GM06990 (cell line): ENCODE data around the gene LRP5.
"Not testable (repeated sequence)": the region's sequence is repeated elsewhere in the genome, so short reads cannot be mapped to it uniquely, and the experiment has no call there.

Source experiments
- DNase-seq: peaks from one replicate; pipeline ENCODE4 v3.0.0-alpha.2; 2011; ENCODE audit not compliant: insufficient read length; ENCODE audit errors: extremely low read depth
- H3K27me3 ChIP-seq: replicated peaks from 2 replicates; pipeline ENCODE4 v1.6.0; 2011; ENCODE audit warnings: low read length; ENCODE audit not compliant: control insufficient read depth, insufficient read depth
- H3K36me3 ChIP-seq: 2 replicates; pipeline ENCODE4 v1.5.1; 2011; ENCODE audit warnings: low read length; ENCODE audit not compliant: control insufficient read depth, insufficient read depth
- H3K4me3 ChIP-seq: replicated peaks from 2 replicates; pipeline ENCODE4 v1.5.1; 2011; ENCODE audit warnings: low read depth, mild to moderate bottlenecking, control low read depth, low read length
- TF ChIP-seq, protein P1 (sequence below): IDR thresholded peaks from 2 replicates; pipeline ENCODE4 v1.5.1; 2011; ENCODE audit warnings: low read length, control low read depth, mild to moderate bottlenecking, inconsistent platforms; ENCODE audit not compliant: insufficient read depth, poor library complexity, severe bottlenecking

The LRP5 gene

DNA sequence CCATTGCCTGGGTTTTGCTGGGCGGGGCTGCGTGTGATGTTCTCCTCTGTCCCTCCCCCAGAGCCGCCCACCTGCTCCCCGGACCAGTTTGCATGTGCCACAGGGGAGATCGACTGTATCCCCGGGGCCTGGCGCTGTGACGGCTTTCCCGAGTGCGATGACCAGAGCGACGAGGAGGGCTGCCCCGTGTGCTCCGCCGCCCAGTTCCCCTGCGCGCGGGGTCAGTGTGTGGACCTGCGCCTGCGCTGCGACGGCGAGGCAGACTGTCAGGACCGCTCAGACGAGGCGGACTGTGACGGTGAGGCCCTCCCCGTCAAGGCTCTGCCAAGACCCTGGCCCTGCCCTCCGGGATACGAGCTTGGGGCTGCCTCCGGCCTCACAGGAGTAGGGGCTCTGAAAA is 121.2 kb downstream of the LRP5 start:
- peaks cover 3% of the 10 kb centered on the region; the same call in 1 of the 2 replicates for H3K36me3 ChIP-seq

DNA sequence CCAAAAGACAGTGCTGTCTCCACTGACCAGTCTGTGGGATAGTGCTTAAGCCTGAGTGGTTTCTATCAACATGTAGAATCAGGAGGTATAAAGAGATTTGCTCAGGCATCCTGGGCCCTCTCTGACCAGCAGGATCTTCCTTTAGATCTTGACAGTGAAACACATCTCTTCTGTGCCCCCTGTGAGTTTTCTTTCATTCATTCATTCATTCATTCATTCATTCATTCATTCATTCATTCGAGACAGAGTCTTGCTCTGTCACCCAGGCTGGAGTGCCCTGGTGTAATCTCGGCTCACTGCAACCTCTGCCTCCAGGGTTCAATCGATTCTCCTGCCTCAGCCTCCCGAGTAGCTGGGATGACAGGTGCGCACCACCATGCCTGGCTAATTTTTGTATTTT is 121.8 kb downstream of the LRP5 start:
- not testable (repeated sequence) for H3K27me3 ChIP-seq, DNase-seq, H3K4me3 ChIP-seq, H3K36me3 ChIP-seq

More for the DNA sequence above, 121.2 kb downstream of the LRP5 start:
- H3K27me3 ChIP-seq: no peaks in the 10 kb centered on the region
- TF ChIP-seq, protein P1, sequence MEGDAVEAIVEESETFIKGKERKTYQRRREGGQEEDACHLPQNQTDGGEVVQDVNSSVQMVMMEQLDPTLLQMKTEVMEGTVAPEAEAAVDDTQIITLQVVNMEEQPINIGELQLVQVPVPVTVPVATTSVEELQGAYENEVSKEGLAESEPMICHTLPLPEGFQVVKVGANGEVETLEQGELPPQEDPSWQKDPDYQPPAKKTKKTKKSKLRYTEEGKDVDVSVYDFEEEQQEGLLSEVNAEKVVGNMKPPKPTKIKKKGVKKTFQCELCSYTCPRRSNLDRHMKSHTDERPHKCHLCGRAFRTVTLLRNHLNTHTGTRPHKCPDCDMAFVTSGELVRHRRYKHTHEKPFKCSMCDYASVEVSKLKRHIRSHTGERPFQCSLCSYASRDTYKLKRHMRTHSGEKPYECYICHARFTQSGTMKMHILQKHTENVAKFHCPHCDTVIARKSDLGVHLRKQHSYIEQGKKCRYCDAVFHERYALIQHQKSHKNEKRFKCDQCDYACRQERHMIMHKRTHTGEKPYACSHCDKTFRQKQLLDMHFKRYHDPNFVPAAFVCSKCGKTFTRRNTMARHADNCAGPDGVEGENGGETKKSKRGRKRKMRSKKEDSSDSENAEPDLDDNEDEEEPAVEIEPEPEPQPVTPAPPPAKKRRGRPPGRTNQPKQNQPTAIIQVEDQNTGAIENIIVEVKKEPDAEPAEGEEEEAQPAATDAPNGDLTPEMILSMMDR: no peak
- no peak for DNase-seq
- H3K4me3 ChIP-seq: no peak overlapping the region

DNA sequence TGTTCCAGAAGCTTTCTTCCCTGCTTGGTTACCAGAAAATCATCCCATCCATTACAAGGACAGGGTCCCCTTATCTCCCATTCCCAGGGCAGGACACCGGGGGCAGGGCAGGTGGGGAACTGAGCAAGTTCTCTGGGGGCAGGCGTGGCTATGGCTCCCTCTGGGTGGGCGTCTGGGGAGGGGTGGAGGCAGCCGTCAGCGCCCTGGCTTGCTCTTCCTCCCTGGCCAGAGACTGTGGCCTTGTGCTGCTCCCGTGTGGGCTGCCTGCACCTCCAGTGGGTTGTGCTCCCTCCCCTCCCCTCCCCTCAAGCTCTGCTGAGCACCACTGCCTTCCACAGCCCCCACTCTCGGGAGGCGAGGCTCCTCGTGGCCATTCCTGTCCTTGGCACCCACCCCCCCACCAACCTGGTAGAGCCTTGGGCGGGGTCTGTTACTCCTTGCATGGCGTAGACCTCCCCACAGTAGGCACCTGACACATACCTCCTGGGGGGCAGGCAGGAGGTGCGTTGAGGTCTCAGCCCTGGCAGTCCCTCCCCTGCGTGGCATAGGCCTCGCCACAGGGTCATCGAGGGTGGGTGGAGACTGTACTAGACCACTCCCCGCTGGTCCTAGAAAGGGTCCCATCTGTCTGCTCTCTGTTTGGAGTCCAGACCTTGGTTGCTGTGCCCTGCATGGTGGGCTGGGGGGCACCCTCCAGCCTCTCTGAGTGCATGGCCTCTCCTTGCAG is 123.9 kb downstream of the LRP5 start:
- Histone ChIP-seq H3K36me3 (peaks cover 4% of the 10 kb centered on the region), H3K4me3 (no peak overlapping the region), H3K27me3 (no peaks in the 10 kb centered on the region)
- DNase-seq: no peak
- TF ChIP-seq, protein P1: no peak

DNA sequence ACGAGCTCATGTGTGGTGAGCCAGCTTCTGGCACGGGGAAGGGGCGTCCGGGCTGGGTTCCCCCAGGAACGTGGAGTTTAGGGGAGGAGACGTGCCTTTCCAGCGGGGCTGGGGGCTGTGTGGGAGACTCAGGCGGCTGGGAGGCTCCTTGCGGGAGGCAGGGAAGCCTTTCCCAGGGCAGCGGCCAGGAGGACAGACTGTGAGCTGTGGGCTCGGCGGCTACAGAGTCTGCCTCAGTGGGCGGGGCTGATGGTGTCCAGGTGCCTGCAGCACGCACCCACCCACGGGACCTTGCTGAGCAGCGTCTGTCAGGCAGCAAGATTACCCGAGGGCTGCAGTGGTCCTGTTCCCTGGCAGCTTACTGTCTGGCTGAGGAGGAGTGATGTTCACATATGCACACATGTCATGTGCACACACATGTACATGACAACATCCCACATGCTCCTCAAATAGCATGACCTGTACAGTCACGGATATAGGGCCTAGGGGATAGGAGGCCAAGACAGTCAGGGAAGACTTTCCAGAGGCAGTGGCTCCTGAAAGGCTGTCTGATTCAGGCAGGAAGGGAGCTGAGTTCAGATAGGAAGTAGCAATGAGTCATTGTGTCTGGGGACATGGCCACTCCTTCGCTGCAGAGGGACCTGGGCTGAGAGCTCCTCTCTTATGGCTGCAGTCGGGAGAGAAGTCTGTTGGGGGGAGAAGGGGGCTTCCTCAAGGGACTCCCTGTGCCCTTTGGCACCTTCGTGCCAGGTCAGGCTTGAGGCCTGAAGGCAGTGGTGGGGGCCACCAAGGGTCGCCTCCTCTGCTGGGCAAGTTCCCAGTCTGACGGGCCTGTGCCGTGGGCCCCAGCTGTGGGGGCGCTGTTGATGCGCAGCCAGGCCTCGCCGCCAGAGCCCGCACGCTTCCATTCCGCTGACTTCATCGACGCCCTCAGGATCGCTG is 124.9 kb downstream of the LRP5 start:
- Histone ChIP-seq H3K27me3 (no peaks in the 10 kb centered on the region), H3K4me3 (no peak overlapping the region), H3K36me3 (peaks cover 4% of the 10 kb centered on the region)
- TF ChIP-seq, protein P1: no peak
- DNase-seq: no peak

DNA sequence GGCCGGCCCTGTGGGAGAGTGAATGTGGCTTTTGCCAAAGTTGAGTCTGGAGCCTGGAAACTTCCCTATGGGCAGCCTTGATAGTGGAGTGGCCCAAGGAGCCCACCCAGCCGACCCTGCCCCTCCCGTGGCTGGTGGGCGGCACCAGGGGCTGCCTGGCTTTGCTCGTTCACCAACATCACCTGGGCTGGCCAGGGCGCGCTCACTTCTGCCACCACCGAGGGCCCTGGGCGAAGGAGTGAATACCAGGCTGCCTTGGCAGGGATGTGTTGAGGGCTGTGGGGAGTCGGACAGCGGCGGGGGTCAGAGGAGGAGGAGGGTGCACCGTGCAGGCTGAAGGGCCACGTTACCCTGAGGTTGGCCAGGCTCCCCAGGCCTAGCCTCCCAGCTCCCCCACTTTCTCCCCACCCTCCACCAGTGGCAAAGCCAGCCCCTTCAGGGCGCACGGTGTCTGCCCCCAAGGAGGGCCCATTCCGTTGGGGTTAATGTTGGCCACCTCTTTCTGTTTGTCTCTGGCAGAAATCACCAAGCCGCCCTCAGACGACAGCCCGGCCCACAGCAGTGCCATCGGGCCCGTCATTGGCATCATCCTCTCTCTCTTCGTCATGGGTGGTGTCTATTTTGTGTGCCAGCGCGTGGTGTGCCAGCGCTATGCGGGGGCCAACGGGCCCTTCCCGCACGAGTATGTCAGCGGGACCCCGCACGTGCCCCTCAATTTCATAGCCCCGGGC is 125.7 kb downstream of the LRP5 start:
- Histone ChIP-seq H3K4me3 (no peak overlapping the region), H3K36me3 (peaks cover 6% of the 10 kb centered on the region), H3K27me3 (no peaks in the 10 kb centered on the region)
- TF ChIP-seq, protein P1: no peak
- DNase-seq: no peak

DNA sequence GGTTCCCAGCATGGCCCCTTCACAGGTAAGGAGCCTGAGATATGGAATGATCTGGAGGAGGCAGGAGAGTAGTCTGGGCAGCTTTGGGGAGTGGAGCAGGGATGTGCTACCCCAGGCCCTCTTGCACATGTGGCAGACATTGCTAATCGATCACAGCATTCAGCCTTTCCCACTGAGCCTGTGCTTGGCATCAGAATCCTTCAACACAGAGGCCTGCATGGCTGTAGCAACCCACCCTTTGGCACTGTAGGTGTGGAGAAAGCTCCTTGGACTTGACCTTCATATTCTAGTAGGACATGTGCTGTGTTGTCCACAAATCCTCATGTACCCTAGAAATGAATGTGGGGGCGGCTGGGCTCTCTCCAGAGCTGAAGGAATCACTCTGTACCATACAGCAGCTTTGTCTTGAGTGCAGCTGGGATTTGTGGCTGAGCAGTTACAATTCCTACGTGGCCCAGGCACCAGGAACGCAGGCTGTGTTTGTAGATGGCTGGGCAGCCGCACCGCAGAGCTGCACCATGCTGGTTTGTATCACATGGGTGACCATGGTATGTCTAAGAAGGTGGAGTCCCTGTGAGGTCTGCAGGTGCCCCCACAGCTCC is 126.4 kb downstream of the LRP5 start:
- Histone ChIP-seq H3K36me3 (peaks cover 6% of the 10 kb centered on the region), H3K27me3 (no peaks in the 10 kb centered on the region)

More for the DNA sequence above, 126.4 kb downstream of the LRP5 start:
- no peak overlapping the region for H3K4me3 ChIP-seq
- no peak for DNase-seq
- TF ChIP-seq, protein P1: no peak
